Cerebellar cortex (tissue), 1 donor: ENCODE measurements around the gene CETP.
"Not testable (repeated sequence)": the region's sequence is repeated elsewhere in the genome, so short reads cannot be mapped to it uniquely, and the experiment has no call there.

ENCODE experiments used
- DNase-seq: peaks from one replicate; pipeline ENCODE4 v3.0.0-alpha.2; 2015; ENCODE audit warnings: low spot score

Gene CETP

DNA sequence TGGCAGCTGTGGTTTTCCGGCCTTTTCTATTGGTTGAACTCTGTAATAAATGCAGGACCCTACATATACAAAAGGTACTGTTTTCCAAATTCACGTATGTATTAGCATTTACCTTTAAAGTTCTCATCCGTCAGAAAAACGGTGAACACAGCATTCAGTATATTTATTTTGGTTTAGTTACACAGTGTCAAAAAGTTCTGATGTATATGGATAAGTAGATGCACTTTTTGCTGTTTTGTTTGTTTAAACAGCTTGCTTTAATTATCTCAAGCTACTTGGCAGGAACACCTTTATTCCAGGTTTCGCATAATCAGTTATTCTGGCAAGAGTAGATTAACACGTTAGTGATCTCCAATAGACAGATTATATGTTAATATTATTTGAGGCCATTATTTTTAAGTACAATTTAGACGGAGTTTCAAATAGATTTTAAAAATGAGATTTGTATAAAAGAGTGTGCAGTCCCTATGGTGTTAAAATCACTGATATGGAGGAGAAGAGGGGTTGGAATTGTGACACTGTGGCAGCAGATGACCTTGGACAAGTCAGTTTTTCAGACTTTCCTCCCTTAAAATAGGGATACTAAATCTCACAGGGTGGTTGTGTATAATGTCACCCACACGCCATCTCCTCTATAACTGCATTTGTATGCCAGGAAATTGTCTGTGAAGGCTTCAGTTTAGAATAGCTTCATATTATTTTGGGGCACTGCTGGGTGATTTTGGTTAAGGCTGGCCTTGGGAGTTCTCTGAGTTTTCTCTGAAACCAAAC lies 27.7 kb upstream of the CETP start:
- DNase-seq = no peak

DNA sequence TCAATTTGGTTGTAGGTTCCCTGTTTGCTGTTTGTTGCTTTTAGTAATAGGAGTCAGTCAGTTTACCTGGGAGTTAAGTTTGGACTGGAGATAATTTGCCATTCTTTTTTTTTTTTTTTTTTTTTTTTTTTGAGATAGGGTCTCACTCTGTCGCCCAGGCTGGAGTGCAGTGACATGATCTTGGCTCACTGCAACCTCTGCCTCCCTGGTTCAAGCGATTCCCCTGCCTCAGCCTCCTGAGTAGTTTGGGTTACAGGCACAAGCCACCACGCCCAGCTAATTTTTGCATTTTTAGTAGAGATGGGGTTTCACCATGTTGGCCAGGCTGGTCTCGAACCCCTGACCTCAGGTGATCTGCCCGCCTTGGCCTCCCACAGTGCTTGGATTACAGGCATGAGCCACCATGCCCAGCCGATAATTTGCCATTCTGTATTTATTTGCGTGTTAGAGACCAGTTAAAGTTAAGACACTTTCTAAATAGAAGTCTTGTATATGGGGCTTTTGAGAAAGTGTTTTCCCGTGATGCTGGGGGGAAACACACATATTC lies 27.1 kb upstream of the CETP start:
- DNase-seq = not testable (repeated sequence)

DNA sequence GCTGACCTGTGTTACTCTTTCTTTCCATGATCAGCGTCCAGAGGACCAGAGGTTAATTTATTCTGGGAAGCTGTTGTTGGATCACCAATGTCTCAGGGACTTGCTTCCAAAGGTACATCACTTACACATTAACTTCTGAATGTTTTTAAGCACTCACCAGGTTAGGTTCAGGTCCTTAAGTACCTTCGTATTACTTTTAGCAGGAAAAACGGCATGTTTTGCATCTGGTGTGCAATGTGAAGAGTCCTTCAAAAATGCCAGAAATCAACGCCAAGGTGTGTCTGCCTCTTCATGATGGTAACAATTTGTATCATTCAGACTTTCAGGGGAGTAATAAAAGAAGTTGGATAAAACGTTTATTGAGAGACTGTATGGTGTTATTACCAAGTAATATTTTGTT lies 26.5 kb upstream of the CETP start:
- no peak for DNase-seq

DNA sequence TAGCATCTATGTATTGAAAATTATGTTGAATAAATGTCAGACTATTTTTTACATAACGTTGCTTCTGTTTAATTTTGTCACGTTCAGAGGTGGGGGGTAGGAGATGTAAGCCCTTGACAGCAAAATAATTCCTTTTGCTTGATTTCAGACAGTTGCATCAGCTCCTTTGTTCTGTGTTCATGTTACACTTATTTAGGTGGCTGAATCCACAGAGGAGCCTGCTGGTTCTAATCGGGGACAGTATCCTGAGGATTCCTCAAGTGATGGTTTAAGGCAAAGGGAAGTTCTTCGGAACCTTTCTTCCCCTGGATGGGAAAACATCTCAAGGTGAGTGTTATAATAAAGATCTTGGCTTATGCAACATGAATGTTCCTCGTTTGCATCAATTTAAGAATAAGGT lies 25.3 kb upstream of the CETP start:
- DNase-seq = no peak

DNA sequence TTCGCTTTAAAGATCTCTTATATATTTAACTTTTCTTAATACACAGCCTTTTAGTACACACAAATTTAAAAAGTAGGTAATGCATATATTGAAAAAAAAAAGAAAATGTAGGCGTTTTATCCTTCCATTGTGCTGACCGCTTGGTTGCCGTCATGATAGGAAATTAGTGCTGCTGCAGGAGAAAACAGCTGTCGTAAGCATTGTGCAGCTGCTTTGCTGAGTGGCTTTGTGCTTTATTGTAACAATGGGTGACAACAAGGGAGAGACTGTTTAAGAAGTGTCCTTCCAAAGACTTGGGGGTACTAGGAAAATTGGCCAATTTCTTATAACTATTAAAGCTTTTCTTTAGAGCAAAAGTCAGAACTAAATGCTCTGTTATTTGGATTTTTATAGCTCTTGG lies 24.8 kb upstream of the CETP start:
- DNase-seq = no peak

DNA sequence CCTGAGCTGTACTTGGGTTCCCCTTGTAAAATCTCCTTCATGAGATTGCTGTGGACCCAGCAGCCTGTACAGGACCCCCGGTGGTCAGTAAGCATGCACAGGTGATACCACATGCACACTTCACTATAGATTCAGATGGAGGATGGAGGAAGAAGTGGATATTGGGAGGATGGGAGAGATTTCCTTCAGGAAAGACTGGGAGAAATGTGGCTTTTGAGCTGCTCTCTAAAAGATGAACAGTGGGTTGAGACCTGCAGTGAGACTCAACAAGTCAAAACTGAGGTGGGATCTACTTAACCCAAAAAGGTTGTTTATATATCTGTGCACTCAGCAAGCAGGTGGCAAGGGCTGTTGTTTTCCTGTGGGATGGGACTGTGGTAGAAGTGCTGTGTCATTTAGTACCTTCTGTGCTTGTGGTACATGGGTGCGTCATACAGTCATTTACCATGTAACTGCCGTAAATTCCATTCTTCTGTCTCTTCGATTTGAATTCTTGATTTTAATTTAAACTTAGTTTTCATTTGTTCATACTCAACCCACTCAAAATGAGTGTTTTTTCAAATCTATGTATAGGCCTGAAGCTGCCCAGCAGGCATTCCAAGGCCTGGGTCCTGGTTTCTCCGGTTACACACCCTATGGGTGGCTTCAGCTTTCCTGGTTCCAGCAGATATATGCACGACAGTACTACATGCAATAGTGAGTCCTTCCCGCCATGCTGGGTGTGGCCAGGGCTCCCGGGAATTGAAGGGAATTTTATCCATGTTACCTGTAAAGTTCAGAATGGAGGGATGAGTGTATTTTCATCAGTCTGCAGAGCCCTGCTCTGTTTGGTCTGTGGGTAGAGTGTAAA lies 22.9 kb upstream of the CETP start:
- DNase-seq = no peak

DNA sequence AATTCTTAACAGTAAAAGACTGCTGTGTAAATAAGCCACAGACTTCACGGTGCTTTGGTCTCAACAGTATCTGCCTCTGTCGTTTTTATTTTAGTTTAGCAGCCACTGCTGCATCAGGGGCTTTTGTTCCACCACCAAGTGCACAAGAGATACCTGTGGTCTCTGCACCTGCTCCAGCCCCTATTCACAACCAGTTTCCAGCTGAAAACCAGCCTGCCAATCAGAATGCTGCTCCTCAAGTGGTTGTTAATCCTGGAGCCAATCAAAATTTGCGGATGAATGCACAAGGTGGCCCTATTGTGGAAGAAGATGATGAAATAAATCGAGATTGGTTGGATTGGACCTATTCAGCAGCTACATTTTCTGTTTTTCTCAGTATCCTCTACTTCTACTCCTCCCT lies 21.9 kb upstream of the CETP start:
- no peak for DNase-seq

DNA sequence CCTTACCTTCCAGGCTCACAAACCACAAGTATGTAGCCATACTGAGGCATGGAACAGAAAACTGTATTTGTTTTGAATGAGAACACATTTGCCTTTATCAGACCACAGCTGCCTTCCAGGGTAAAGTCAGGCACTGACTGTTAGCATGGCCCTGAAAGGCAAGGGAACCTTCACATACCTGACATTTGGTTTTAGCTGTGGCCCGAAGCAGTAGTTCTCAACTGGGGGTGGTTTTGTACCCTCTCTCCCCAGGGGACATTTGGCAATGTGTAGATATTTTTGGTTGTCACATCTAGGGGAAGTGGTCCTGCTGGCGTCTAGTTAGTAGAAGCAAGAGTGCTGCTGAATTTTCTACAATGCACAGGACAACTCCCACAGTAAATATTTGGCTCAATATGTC lies 20.7 kb upstream of the CETP start:
- no peak for DNase-seq

DNA sequence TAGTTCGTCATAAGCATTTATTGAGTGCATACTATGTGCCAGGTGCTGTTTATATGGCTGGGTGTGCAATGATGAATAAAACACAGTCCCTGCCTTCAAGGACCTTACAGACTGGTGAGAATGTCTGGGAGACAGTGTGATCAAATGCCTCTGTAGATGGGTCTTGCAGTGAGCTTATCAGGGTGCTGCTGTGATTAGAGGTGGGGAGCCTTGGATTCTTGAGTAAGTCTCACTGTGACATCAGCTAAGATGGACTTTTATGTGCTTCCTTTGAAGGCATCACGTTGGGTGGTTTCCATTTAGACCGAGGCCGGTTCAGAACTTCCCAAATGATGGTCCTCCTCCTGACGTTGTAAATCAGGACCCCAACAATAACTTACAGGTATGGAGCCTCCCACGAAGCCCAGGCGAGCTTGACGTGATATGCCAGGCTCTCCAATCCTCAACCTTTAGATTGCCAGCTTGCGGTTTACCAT lies 19.9 kb upstream of the CETP start:
- DNase-seq = no peak

DNA sequence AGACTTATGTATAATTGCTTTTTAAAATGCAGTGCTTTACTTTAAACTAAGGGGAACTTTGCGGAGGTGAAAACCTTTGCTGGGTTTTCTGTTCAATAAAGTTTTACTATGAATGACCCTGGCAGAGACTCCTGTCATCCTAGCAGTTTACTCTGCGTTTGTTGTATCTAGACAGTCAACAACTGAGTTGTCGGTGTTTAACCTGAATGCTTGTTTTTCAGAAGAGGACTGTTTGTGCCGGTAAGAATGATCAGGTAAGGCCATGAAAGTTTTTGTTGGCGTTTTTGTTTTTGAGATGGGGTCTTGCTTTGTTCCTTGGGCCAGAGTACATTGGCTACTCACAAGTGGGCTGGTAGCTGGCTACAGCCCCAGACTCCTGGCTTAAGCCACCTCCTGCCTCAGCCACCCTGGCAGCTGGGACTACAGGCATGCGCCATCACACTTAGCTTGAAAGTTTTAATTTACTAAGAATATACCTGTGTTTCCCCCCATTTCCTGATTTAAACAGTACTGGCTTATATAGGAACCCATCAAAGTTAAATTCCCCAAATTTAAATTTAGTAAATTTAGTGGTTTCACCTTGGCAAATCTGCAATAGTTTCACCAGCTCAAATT lies 17.9 kb upstream of the CETP start:
- DNase-seq = no peak

DNA sequence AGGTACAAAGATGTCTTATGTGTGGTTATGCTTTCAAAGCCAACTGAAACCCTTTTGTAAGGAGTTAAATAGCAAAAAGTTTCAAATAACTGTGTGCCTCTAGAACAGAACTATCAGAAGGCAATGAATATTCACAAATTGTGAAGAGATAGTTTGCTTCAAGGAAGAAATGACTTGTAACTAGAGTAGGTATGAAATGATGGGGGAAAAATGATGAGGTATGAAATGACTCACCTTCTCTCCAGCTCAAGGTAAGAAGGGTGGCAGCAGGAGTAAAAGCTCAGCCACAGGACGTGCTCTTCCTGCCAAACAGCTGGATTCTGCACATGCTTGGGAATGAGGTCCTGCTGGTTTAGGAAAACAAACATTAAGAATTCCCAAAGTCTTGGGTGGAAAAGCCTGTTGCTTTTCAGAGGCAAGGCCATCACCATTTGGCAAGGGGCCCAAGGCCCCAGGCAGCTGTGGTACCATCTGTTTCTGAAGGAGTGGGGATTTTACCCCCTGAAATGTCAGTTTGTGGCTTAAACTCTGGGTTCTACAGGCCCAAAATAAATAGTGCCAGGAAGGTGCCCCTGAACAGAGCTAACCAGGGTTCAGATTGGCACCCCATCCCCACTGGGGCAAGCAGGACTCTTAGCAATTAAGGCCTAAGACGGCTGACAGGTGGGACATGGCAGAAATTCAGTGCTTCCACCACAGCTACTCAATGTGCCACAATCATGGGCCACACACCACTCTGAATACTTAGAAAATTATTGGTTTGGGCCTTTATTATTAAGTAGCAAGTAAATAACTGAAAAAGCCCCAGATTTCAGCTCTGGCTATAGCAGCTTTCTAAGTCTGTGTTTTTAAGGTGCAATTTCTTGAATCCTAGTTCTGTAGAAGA lies 16.6 kb upstream of the CETP start:
- no peak for DNase-seq

DNA sequence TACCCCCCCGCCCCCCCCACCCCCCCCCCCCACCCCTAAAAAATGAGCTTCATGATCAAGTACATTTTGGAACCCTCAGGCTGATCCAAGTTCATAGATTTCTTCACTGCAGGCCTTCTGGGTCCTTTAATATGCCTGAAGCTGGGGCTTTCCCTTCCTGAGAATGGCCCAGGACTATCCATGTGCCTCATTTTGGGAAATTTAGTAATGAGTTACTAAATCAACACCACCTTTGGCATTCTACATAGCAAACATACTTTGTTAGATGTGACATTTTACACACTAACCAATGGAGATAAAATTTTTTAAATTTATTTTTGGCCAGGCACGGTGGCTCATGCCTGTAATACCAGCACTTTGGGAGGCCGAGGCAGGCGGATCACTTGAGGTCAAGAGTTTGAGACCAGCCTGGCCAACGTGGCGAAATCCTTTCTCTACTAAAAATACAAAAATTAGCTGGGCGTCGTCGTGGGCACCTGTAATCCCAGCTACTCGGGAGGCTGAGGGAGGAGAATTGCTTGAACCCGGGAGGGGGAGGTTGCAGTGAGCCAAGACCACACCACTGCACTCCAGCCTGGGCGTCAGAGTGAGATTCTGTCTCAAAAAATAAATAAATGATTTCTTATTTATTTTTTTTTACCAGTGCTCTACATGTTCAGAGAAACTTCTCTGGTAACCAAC lies 15.8 kb upstream of the CETP start:
- DNase-seq = no peak

DNA sequence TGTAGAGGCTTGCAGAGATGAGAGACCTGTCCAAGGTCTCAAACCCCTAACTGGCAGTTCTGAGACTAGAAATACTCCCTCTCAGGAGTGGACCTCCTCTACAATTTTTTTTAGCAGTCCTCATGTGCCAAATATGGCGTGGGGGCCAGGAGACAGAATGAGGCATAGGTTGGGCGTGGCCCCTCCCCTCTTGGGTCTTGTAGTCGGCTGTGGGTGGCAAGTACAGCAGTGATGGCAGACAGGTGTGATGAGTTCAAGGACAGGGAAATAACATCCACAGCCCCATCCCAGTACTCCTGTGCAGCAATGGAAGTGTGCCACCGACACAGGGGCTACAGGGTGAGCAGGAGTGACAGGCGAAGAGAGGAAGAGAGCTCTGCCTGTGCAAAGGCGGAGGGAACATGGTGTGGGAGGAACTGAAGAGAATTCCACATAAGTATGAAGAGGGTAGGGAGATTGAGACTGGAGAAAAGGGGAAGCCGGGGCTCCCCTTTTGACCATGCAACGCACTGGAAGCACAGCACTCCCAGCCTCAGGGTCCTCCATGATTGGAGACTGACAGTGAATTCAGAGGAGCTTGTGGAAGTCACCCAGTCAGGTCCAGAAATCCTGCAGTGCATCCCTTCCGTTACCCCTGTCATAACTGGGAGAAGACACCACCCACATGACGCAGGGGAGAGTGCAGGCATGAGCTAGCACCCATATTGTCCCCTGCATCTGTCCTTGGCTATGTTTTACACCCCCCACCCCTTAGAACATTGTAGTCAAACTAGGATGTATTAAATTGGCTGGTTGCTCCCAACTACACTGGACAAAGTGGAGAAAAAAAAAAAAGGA lies 14.8 kb upstream of the CETP start:
- DNase-seq = no peak

DNA sequence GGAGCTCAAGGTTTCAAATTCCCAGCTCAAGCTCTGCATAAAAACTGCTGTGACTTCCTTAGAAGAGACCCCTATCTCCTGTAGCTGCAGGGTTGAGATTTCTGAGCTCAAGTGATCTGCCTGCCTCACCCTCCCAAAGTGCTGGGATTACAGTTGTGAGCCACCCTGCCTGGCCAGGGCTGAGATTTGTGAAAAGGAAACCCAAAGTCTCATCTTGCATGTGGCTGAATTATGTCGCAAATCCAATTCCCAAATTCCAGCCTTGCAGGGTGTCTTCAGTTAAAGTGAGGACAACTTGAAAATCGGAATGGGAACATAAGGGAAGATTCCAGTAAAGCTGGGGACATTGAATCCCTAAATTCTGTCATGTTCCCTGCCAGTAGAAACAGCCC lies 14.2 kb upstream of the CETP start:
- DNase-seq = no peak

DNA sequence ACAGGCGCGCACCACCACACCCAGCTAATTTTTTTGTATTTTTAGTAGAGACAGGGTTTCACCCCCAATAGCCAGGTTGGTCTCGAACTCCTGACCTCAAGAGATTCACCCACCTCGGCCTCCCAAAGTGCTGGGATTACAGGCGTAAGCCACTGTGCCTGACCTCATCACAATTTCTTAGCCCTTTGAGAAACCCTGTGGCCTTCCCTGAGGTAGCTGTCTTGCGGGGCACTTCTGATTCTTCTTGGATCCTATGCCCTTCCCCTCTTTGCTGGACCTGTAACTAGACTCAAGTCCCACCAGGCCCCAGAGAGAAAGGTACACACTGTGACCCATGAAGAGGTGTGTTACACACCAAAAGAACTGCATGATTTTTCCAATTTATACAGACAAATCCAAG lies 13.5 kb upstream of the CETP start:
- no peak for DNase-seq

DNA sequence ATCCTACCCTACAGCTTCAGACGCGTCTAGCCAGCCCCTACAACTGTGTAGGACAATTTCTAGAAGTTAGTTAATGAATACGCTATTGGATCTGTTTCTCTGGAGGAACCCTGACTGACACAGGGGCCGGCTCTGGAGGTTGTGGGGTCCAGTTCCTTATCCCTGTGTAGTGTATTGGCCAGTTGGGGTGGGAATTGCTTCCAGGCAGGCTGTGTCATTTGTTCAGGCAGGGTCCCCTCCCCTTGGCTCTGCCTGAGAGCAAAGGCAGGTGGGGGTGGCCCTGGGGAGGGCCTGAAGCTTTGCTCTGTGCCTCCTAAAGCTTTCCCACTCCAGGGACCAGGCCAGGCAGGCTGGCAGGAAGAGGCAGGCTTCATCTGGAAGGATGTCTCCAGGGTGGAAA lies 11.7 kb upstream of the CETP start:
- no peak for DNase-seq

DNA sequence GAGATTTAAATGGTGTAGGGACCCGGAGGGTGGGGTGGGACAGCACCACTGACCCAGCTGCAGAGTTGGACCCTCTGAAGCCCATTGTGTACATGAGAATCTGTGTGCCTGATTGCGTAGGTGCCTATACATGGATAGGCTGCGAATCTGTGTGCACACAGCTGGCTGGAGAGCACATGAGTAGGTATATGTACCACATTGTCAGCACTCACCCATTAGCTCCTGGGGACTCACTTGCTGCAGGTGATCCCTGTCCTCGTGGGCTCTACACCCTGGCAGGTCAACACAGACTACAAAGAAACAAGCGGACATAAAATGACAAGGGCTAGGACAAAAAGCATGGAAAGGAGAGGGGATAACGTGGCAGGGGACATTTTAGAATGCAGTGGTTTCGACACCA lies 11.3 kb upstream of the CETP start:
- no peak for DNase-seq

DNA sequence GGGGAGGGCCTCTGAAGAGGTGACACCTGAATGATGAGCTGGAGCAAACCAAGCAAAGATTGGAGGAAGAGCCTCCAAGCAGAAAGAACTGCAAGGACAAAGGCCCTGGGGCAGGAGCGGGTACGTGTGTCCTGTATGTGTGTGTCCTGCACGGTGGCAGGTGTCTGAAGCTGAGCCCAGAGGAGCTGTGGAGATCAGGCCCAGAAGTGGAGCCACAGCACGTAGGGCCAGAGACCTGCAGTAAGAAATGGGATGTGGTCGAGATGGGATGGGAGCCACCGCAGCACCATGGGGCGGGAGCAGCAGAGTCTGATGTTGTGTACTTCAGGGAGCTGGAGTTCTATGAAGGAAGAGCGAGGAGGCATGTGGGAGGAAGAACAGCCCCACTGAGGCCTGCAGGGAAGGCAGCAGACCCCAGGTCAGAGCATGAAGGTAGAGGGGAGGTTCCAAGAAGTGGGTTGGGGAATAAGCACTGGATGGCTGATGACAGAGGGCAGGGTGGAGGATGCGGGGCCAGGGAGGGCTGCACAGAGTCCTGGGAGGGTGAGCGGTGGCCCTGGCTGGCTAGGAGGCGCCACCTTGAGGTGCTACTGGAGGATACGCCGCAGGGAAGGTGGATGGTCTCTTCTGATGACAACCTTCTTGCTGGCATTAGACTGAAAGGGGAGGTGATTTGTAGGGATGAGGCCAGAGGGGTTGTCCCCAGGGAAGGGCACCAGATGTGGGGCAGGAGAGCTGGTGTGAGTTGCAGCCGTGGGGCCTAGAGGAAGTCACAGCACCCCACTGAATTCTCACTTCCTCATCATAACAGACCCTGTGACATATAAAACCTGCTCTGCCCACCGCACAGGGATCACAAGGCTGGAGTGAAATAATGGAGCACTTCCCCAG lies 10.6 kb upstream of the CETP start:
- peak; percentile 50 for DNase-seq

DNA sequence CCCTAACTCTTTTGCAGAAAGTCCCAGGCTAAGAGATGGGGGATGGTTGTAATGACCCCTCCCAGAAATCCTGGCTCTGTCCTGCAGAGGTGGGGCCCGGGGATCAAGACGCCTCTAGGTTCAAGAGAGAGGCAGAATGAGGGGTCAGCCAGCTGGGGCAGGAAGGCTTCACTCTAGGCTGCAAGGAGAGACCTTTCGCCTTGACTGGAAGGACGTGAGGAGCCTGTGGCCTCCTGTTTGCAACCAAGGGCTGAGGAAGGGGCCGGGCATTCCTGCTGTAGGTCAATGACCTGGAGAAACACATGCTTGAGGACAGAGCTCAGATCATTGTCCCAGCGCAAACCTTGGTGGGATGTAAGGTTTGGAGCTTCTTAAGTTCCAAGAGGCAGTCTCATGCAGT lies 8.7 kb upstream of the CETP start:
- no peak for DNase-seq
